ENCODE measurements around the gene CAST. TPM values are rescaled to one million over a fixed set of nuclear protein-coding genes. Genes with fewer than 3 reads are reported as not detected.
"Not testable (repeated sequence)": the region's sequence is repeated elsewhere in the genome, so short reads cannot be mapped to it uniquely, and the experiment has no call there.

The CAST gene
- total RNA-seq, 4 donors from 2014 or later = 324 to 489 (median 375) TPM

DNA sequence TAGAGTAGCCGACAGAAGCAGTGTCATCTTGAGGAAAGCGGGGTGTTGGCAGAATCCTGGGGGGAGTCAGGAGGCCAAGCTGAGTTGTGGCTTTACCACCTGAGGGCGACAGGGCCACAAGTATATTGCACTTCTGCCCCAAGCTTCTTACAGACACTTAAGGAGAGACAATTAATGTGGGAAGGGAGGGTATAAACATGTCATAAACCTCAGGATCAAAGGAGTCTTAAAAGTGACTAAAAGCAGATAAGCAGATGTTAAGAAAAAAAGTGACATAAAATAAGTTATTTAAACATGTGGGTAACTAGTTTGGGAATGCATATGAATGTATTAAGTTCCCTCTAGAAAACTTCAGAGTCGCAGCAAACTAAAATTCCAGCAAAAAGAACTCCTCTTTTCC is 81.6 kb downstream of the CAST start:
- Histone ChIP-seq H3K4me3 (no peak overlapping the region), H3K9me3 (no peaks in the 10 kb centered on the region), H3K36me3 (peaks cover 37 to 100% (median 38%) of the 10 kb centered on the region in 3 donors), H3K4me1 (peaks cover 0 to 11% (median 0%) of the 10 kb centered on the region in 3 donors), H3K27ac (peak overlapping the region; percentile 10 to 48 (median 38)), H3K27me3 (no peaks in the 10 kb centered on the region)
- intact Hi-C loops (cut with DNase I) = no loop called here
- no peak for TF ChIP-seq POLR2A (IDR thresholded peaks at IDR 0.05)
- TF ChIP-seq, protein P1, sequence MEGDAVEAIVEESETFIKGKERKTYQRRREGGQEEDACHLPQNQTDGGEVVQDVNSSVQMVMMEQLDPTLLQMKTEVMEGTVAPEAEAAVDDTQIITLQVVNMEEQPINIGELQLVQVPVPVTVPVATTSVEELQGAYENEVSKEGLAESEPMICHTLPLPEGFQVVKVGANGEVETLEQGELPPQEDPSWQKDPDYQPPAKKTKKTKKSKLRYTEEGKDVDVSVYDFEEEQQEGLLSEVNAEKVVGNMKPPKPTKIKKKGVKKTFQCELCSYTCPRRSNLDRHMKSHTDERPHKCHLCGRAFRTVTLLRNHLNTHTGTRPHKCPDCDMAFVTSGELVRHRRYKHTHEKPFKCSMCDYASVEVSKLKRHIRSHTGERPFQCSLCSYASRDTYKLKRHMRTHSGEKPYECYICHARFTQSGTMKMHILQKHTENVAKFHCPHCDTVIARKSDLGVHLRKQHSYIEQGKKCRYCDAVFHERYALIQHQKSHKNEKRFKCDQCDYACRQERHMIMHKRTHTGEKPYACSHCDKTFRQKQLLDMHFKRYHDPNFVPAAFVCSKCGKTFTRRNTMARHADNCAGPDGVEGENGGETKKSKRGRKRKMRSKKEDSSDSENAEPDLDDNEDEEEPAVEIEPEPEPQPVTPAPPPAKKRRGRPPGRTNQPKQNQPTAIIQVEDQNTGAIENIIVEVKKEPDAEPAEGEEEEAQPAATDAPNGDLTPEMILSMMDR (IDR thresholded peaks at IDR 0.05) = no peak
- WGBS, 2 donors = 83 to 96% methylated on average over 4 of the region's 4 CpGs
- no peak for DNase-seq

DNA sequence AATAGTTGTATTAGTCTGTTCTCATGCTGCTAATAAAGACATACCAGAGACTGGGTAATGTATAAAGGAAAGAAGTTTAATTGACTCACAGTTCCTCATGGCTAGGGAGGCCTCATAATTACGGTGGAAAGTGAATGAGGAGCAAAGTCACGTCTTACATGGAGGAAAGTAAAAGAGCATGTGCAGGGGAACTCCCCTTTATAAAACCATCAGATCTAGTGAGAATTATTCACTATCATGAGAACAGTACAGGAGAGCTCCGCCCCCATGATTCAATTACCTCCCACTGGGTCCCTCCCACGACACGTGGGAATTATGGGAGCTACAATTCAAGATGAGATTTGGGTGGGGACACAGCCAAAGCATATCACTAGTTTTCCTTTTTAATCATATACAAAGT is 82.0 kb downstream of the CAST start:
- intact Hi-C loops (cut with DNase I); DNase-seq; H3K4me3 ChIP-seq; H3K9me3 ChIP-seq; H3K27me3 ChIP-seq: not testable (repeated sequence)
- Histone ChIP-seq H3K36me3 (peaks cover 34 to 100% (median 42%) of the 10 kb centered on the region in 3 donors), H3K27ac (peak overlapping the region in 1 of 4 donors; percentile 23), H3K4me1 (peaks cover 0 to 11% (median 0%) of the 10 kb centered on the region in 3 donors)
- 87 to 89% methylated on average over 4 to 5 of the region's 5 CpGs for WGBS, 2 donors

DNA sequence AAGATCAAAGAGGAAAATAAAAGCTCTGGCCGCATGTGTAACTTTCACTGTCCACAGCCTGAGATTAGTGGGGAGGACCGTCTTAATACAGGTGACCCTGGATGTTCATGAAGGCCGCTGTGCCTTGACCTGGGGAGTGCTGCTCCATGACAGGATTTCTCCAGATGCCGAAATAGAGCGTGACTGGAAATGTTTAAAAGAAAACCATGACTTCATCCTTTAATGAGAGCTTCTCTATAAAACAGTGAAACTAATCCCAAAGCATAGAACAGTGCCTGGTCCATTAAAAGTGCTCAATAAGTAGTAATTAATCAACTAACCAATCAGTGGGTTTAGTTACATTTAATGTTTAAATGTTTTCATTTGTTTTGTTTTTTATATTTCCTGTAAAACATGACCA is 82.8 kb downstream of the CAST start:
- peaks cover 0 to 11% (median 0%) of the 10 kb centered on the region in 3 donors for H3K4me1 ChIP-seq
- TF ChIP-seq, protein P1 (IDR thresholded peaks at IDR 0.05) = no peak
- TF ChIP-seq POLR2A (IDR thresholded peaks at IDR 0.05) = no peak
- peaks cover 34 to 100% (median 48%) of the 10 kb centered on the region in 3 donors for H3K36me3 ChIP-seq
- no peak for DNase-seq
- no peaks in the 10 kb centered on the region for H3K27me3 ChIP-seq
- H3K4me3 ChIP-seq = no peak overlapping the region
- no peaks in the 10 kb centered on the region for H3K9me3 ChIP-seq
- no peak overlapping the region for H3K27ac ChIP-seq
- intact Hi-C loops (cut with DNase I) = no loop called here
- 93 to 95% methylated on average over 5 of the region's 5 CpGs for WGBS, 2 donors

DNA sequence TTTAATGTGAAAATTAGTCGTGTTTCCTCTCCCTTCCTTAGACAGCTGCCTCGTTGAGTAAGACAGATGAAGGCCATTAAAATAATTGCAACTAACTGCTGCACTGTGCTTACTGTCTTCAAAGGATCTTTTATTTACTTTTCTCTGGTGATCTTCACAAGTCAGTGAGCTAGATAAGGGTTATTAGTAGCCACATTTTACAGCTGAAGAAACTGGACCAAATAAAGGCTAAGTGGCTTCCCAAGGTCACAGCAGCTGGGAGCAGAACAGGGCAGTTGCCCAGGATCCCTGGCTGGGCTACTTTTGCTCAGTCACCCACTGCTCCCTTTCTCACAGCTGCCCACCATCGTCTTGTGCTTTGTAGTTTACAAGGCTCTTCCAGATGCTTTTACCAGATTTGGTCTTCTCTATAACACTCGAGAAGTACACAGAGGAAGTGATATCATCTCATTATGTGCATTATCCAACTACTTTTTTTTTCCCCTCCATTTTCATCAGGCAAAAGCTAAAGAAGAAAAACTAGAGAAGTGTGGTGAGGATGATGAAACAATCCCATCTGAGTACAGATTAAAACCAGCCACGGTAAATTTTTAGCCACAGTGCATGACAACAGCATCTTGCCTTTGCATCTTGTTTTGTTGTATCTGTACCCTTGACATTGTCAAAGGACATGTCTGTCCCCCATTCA is 83.8 kb downstream of the CAST start:
- Histone ChIP-seq H3K4me3 (no peak overlapping the region), H3K27me3 (no peaks in the 10 kb centered on the region), H3K27ac (peak overlapping the region in 2 of 4 donors; percentile 26 to 35), H3K9me3 (no peaks in the 10 kb centered on the region), H3K4me1 (peaks cover 0 to 11% (median 0%) of the 10 kb centered on the region in 3 donors), H3K36me3 (peaks cover 28 to 100% (median 53%) of the 10 kb centered on the region in 3 donors)
- no peak for DNase-seq
- TF ChIP-seq POLR2A (IDR thresholded peaks at IDR 0.05) = no peak
- intact Hi-C loops (cut with DNase I) = no loop called here
- WGBS, 2 donors = 47 to 55% methylated on average over 5 of the region's 5 CpGs

DNA sequence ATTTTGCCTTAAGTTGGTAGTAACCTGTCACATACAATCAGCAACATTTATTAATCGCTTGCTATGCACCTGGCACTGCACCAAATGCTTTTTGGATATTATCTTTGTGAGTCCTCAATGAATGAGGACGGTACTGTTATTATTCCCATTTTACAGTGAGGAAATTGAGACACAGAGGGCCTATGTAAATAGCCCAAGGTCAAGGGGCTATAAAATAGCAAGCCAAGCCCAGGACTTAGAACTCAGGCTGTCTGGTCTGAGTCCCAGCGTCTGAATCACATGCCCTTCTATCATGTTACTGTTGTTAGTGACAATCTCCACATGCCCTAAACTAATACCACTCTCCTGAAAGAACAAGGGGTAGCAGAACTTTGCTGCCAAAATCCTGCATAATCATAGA is 85.5 kb downstream of the CAST start:
- Histone ChIP-seq H3K36me3 (peaks cover 17 to 97% (median 43%) of the 10 kb centered on the region in 3 donors), H3K4me1 (peaks cover 0 to 12% (median 0%) of the 10 kb centered on the region in 3 donors), H3K27me3 (no peaks in the 10 kb centered on the region), H3K27ac (no peak overlapping the region), H3K4me3 (no peak overlapping the region), H3K9me3 (no peaks in the 10 kb centered on the region)
- intact Hi-C loops (cut with DNase I) = no loop called here
- no peak for TF ChIP-seq POLR2A (IDR thresholded peaks at IDR 0.05)
- TF ChIP-seq, protein P1 (IDR thresholded peaks at IDR 0.05) = no peak
- 63 to 81% methylated on average over 3 of the region's 3 CpGs for WGBS, 2 donors
- DNase-seq = no peak

DNA sequence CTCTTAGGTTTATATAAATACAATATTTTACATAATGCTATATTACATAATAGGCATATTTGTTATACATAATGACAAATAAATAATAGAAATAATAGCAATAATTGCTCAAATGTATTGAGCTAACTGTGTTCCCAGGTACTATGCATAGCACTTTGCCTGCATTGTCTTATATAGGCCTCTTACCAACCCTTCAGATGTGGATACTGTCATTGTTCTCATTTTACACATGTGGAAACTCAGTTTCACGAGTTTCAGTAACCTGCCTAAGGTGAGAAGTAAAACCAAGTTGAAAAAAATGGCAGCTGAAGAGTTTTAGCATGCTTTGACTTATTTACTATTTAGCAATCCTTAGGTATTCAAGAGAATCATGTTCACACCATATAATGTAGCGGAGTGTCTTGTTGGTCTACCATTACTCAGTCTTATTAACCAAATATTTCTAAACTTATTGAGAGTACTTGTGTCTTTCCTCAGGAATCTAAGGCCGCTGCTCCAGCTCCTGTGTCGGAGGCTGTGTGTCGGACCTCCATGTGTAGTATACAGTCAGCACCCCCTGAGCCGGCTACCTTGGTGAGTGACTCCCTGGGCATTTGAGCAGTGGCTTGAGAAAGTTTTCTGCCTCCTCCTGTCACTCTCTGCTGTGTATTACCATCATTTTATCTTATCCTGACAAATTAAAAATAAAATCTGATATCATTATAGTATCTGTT is 88.1 kb downstream of the CAST start:
- Histone ChIP-seq H3K27ac (no peak overlapping the region), H3K9me3 (no peaks in the 10 kb centered on the region), H3K36me3 (peaks cover 5 to 97% (median 63%) of the 10 kb centered on the region in 3 donors), H3K4me3 (no peak overlapping the region), H3K4me1 (peaks cover 0 to 4% (median 0%) of the 10 kb centered on the region in 3 donors), H3K27me3 (no peaks in the 10 kb centered on the region)
- DNase-seq = no peak
- TF ChIP-seq, protein P1 (IDR thresholded peaks at IDR 0.05) = no peak
- TF ChIP-seq POLR2A (IDR thresholded peaks at IDR 0.05) = no peak
- intact Hi-C loops (cut with DNase I) = loop anchor here (10.0 kb wide), 1 partner anchor 415 kb away; no protein-coding TSS in a partner anchor
- WGBS, 2 donors = 91 to 93% methylated on average over 6 of the region's 6 CpGs

All from esophagus squamous epithelium (tissue), 5 donors.